DMS 273 treated with DMSO at 0.1 percent for 48 hours (cell line): Measurements from ENCODE around the gene DYSF.

ENCODE experiments used
- DNase-seq: peaks from one replicate; lab custom pipeline; 2025; lab: John Stamatoyannopoulos, UW

DYSF gene

DNA sequence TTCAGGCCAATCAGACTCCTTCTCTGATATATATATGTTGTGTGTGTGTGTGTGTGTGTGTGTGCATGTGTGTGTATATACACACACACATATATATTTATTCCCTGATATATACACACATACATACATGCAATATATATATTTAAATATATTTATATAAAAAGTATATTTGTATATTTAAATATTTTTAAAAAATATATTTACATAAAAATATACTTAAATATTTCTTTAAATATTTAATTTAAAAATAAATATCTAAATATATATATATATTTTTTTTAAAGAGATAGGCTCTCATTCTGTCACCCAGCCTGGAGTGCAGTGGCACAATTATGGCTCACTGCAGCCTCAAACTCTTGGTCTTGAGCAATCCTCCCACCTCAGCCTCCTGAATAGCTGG is 281.3 kb downstream of the DYSF start:
- no peak for DNase-seq

DNA sequence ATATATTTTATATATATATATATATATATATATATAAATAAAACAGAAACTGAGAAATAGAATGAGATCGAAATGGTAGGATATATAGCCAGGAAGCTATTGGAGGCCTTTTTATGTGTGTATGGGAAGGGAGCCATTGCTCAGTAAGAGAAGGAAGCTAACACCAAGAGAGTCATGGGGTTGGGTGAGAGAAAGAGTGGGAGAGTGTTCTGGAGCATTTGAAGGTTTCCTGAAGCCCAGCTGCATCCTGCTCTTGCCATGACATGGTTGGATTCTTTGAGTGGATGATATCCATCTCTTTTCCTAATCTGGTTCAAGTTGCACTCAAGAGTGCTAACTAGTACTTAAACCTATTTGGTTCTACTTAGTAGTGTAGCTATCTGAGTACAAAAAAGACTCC is 282.3 kb downstream of the DYSF start:
- no peak for DNase-seq
